Measurements from ENCODE around the gene AVEN. TPM values are rescaled to one million over a fixed set of nuclear protein-coding genes. Genes with fewer than 3 reads are reported as not detected.

The AVEN gene
- total and polyA plus RNA-seq, 8 donors: 11.3 to 16.9 (median 15.1) TPM

DNA sequence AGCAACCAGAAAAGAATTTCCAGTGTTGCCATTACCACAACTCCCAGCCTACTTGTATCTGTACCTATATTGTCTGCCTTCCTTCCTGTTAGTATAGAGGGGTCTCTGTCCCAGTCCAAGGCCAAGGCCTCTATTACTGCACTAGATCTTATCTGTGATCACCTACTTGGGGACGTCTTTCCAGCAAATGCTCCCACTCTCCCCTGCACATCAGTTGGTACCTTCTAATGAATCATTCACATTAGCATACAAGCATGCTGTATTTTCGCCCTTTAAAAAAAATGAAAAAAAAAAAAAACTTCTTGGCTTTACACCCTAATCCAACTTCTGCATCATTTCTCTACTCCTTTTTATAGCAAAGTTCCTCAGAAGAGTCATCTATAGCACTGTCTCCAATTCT, 4.8 kb upstream of the AVEN start:
- Histone ChIP-seq H3K27me3 (no peaks in the 10 kb centered on the region), H3K4me3 (no peak overlapping the region), H3K36me3 (no peaks in the 10 kb centered on the region), H3K9me3 (peaks cover 0 to 2% of the 10 kb centered on the region in 2 donors), H3K27ac (no peak overlapping the region), H3K4me1 (peaks cover 4 to 9% of the 10 kb centered on the region in 2 donors)
- DNase-seq (no peak), ATAC-seq (no peak)
- TF ChIP-seq, protein P1, sequence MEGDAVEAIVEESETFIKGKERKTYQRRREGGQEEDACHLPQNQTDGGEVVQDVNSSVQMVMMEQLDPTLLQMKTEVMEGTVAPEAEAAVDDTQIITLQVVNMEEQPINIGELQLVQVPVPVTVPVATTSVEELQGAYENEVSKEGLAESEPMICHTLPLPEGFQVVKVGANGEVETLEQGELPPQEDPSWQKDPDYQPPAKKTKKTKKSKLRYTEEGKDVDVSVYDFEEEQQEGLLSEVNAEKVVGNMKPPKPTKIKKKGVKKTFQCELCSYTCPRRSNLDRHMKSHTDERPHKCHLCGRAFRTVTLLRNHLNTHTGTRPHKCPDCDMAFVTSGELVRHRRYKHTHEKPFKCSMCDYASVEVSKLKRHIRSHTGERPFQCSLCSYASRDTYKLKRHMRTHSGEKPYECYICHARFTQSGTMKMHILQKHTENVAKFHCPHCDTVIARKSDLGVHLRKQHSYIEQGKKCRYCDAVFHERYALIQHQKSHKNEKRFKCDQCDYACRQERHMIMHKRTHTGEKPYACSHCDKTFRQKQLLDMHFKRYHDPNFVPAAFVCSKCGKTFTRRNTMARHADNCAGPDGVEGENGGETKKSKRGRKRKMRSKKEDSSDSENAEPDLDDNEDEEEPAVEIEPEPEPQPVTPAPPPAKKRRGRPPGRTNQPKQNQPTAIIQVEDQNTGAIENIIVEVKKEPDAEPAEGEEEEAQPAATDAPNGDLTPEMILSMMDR (IDR thresholded peaks at IDR 0.05): no peak
- intact Hi-C loops (cut with DNase I): no loop called here

DNA sequence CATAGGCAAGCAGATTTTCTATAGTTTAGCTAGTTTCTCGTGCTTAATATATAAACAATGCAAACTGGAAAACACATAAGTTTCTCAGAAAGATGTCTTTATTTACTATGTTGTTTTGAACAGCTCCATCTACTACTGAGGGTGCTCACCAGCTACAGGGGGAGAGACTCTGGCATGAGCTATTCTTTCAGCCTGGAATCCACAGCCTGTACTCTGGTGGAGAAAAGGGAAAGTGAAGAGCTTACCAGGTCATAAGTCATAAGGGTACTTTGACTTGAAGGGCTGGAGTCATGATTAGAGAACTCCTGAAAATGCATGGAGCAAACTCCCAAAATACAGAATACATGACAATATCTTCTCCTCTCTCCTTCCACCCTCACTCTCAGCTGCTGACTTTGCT, 4.4 kb upstream of the AVEN start:
- Histone ChIP-seq H3K4me3 (no peak overlapping the region), H3K36me3 (no peaks in the 10 kb centered on the region), H3K27ac (no peak overlapping the region), H3K4me1 (peaks cover 4 to 9% of the 10 kb centered on the region in 2 donors), H3K9me3 (peaks cover 0 to 2% of the 10 kb centered on the region in 2 donors), H3K27me3 (no peaks in the 10 kb centered on the region)
- DNase-seq: no peak
- TF ChIP-seq, protein P1 (IDR thresholded peaks at IDR 0.05): no peak
- intact Hi-C loops (cut with DNase I): no loop called here
- no peak for ATAC-seq

DNA sequence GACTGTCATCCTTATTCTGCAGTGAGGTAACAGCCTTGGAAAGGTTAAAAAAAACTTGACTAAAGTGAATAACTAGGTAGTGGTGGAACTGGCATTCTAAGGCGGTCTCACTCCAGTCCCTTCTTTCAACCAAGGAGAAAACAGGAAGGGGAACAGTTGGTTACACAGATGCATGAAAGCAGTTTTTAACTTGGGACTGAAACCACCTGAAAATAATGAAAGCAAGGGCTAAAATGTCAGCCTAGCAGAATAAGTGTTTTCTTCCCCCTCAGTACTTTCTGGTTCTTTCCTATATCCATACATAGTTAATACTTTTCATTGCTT, 748 bp upstream of the AVEN start:
- Histone ChIP-seq H3K36me3 (no peaks in the 10 kb centered on the region), H3K27ac (peak overlapping the region; percentile 88 to 91), H3K27me3 (no peaks in the 10 kb centered on the region), H3K4me3 (peak overlapping the region in 1 of 2 donors; percentile 68), H3K4me1 (peaks cover 4 to 17% of the 10 kb centered on the region in 2 donors), H3K9me3 (no peaks in the 10 kb centered on the region)
- no peak for ATAC-seq
- TF ChIP-seq, protein P1 (IDR thresholded peaks at IDR 0.05): no peak
- intact Hi-C loops (cut with DNase I): no loop called here
- no peak for DNase-seq

DNA sequence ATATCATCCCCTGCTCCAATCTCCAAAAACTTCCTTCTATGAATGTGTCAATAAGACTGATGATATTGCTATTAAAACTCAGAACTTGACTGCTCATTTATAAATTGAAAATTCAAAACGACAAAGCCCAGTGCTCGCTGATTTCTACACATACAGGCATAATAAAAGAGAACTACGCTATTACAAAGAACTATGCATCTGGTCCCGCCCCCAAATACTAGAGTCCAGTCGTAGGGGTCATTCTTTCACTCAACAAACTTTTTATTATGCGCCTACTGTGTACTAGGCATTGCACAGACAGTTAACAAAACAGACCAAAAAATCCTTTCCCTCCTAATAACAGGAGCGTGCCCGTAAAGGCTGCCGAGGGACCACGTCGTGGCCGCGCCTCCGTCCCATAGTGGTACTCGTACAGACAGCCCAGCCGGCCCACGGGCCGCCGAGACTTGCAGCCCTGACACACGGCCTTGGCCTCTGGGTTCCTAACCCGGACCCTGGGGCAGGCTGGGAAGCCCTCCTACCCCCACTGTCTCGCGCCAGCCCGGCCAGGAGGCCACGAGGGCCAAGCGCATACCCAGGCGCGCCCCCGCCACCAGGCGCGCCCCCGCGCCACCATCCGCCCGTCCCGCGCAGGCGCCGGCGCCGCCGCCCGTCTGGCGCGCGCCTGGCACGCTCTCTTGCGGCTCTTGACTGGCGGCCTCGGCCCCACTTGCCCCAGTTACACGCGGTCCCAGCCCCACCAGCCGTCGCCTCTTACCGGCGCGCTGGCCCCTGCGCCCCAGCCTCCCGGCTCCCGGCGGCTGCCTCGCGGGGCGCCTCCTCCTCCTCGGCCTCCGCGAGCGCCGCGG, 757 bp downstream of the AVEN start:
- intact Hi-C loops (cut with DNase I): no loop called here
- H3K27me3 ChIP-seq: no peaks in the 10 kb centered on the region
- TF ChIP-seq, protein P1 (IDR thresholded peaks at IDR 0.05): no peak
- H3K4me1 ChIP-seq: peaks cover 4 to 17% of the 10 kb centered on the region in 2 donors
- H3K4me3 ChIP-seq: peak overlapping the region; percentile 68 to 94
- no peaks in the 10 kb centered on the region for H3K36me3 ChIP-seq
- no peaks in the 10 kb centered on the region for H3K9me3 ChIP-seq
- peak; percentile 92 for ATAC-seq
- DNase-seq: peak; percentile 81 to 93 (median 86)
- H3K27ac ChIP-seq: peak overlapping the region; percentile 88 to 91

DNA sequence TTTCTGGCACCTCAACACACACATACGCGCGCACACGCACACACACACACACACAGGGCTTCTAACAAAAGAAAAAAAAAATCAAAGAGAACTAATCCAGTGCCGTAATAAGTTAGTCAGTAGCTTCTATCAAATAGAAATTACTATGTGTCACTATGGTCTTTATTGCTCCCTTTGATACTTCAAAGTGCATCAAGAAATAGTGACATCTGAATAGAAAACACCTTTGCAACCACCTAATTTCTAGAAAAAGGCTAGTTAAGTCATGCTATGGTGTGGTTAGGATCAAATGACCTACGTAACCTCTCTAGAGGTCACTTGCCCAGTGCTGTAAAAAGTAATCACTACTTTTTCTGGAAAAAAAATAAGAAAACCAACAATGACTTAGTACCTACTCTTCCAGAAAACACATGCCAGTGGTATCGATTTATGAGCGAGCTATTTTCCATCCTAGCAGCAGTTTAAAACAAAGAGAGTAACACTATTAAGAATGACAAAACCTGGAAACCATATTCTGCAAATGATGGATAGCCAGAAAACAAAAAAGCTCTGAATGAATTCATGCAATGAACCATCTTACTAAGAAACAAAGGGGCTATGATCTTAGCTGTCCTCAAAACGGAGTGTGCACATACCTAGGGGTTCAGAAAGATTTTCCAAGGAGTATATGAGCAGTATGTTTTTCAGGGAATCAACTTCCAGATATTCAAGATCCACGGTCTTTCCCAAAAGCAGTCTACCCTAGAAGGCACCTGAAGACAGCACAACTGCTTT, 6.8 kb downstream of the AVEN start:
- no peaks in the 10 kb centered on the region for H3K4me1 ChIP-seq
- H3K36me3 ChIP-seq: no peaks in the 10 kb centered on the region
- DNase-seq: no peak
- no peak for ATAC-seq
- H3K27me3 ChIP-seq: no peaks in the 10 kb centered on the region
- intact Hi-C loops (cut with DNase I): no loop called here
- H3K9me3 ChIP-seq: peaks cover 0 to 5% of the 10 kb centered on the region in 2 donors
- H3K4me3 ChIP-seq: no peak overlapping the region
- TF ChIP-seq, protein P1 (IDR thresholded peaks at IDR 0.05): no peak
- no peak overlapping the region for H3K27ac ChIP-seq

Measured in left lung (tissue), 10 donors.